ENCODE results near the gene GRAMD4. TPM values are rescaled to one million over a fixed set of nuclear protein-coding genes. Genes with fewer than 3 reads are reported as not detected.

GRAMD4 gene
- total and polyA plus RNA-seq, 2 donors (not counting 1 experiment from before 2014, with no cell fraction given), result 17.0 to 88.1 TPM

- no peaks in the 10 kb centered on the region for H3K4me1 ChIP-seq (ENCODE audit: control insufficient read depth in 2 of 2, insufficient read depth in 2 of 2, low read length in 2 of 2)
- Mint-ChIP-seq H3K4me3 (no peak overlapping the region), H3K9me3 (ENCODE audit: insufficient read depth) (no peaks in the 10 kb centered on the region), H3K27me3 (no peaks in the 10 kb centered on the region), H3K4me1 (peaks cover 3% of the 10 kb centered on the region), H3K27ac (no peak overlapping the region)
- no peak for TF ChIP-seq EZH2 (IDR thresholded peaks at IDR 0.05; ENCODE audit: borderline replicate concordance, insufficient read depth, low read depth, low read length, poor library complexity, severe bottlenecking)
- no peak for TF ChIP-seq CTCF (IDR thresholded peaks at IDR 0.05)
- DNase-seq (no peak), ATAC-seq (ENCODE audit: low read depth) (no peak)
- CTCF ChIA-PET, result no interaction called here
- intact Hi-C loops (cut with micrococcal nuclease), result no loop called here
- peaks cover 0 to 4% (median 0%) of the 10 kb centered on the region in 3 donors for H3K9me3 ChIP-seq (ENCODE audit: control extremely low read depth in 1 of 3, control insufficient read depth in 2 of 3, insufficient read depth in 1 of 3, low read length in 2 of 3)
- H3K36me3 ChIP-seq (replicated peaks in 1 of 2; ENCODE audit: control extremely low read depth in 1 of 2, control insufficient read depth in 1 of 2, extremely low read depth in 1 of 2, insufficient read depth in 2 of 2, low read length in 1 of 2), result peaks cover 0 to 80% of the 10 kb centered on the region in 2 experiments
- POLR2A ChIA-PET, result no interaction called here
- H3K4me3 ChIP-seq (ENCODE audit: control extremely low read depth in 1 of 5, extremely low read depth in 1 of 5, insufficient read depth in 1 of 5, low read depth in 2 of 5, low read length in 4 of 5), result no peak overlapping the region
- H3K79me2 ChIP-seq (ENCODE audit: control insufficient read depth, insufficient read depth, low read length), result peaks cover 13% of the 10 kb centered on the region
- H3K4me2 ChIP-seq (replicated peaks; ENCODE audit: low read depth, low read length, poor library complexity, severe bottlenecking), result no peak overlapping the region
- 93% methylated on average over 28 of the region's 28 CpGs for WGBS (ENCODE audit: insufficient coverage)
- peaks cover 54% of the 10 kb centered on the region for H4K20me1 ChIP-seq (ENCODE audit: control insufficient read depth, insufficient read depth, low read length, poor library complexity, severe bottlenecking)
- H3K9ac ChIP-seq (ENCODE audit: low read length), result no peak overlapping the region
- no peak overlapping the region for H3K27ac ChIP-seq (ENCODE audit: low read length in 2 of 2)
- no peaks in the 10 kb centered on the region for H3K27me3 ChIP-seq (replicated peaks in 1 of 4; ENCODE audit: control extremely low read depth in 1 of 4, control insufficient read depth in 3 of 4, insufficient read depth in 4 of 4, low read length in 3 of 4)
- no peak overlapping the region for H2AFZ ChIP-seq (ENCODE audit: insufficient read depth, low read depth, low read length, poor library complexity, severe bottlenecking)
These were observed 43.4 kb downstream of the GRAMD4 start for GRCh38 chr22:46663436-46664100.

- DNase-seq (no peak), ATAC-seq (ENCODE audit: low read depth) (no peak)
- Histone ChIP-seq H3K4me3 (ENCODE audit: control extremely low read depth in 1 of 5, extremely low read depth in 1 of 5, insufficient read depth in 1 of 5, low read depth in 2 of 5, low read length in 4 of 5) (no peak overlapping the region), H3K36me3 (replicated peaks in 1 of 2; ENCODE audit: control extremely low read depth in 1 of 2, control insufficient read depth in 1 of 2, extremely low read depth in 1 of 2, insufficient read depth in 2 of 2, low read length in 1 of 2) (peaks cover 0 to 75% of the 10 kb centered on the region in 2 experiments), H3K4me1 (ENCODE audit: control insufficient read depth in 2 of 2, insufficient read depth in 2 of 2, low read length in 2 of 2) (no peaks in the 10 kb centered on the region), H3K4me2 (replicated peaks; ENCODE audit: low read depth, low read length, poor library complexity, severe bottlenecking) (no peak overlapping the region), H3K27me3 (replicated peaks in 1 of 4; ENCODE audit: control extremely low read depth in 1 of 4, control insufficient read depth in 3 of 4, insufficient read depth in 4 of 4, low read length in 3 of 4) (no peaks in the 10 kb centered on the region), H3K9me3 (ENCODE audit: control extremely low read depth in 1 of 3, control insufficient read depth in 2 of 3, insufficient read depth in 1 of 3, low read length in 2 of 3) (peaks cover 0 to 4% (median 0%) of the 10 kb centered on the region in 3 donors), H3K9ac (ENCODE audit: low read length) (no peak overlapping the region), H2AFZ (ENCODE audit: insufficient read depth, low read depth, low read length, poor library complexity, severe bottlenecking) (no peak overlapping the region), H4K20me1 (ENCODE audit: control insufficient read depth, insufficient read depth, low read length, poor library complexity, severe bottlenecking) (peaks cover 46% of the 10 kb centered on the region), H3K79me2 (ENCODE audit: control insufficient read depth, insufficient read depth, low read length) (peaks cover 6% of the 10 kb centered on the region), H3K27ac (ENCODE audit: low read length in 2 of 2) (no peak overlapping the region)
- H3K4me1 Mint-ChIP-seq, result peaks cover 3% of the 10 kb centered on the region
- H3K9me3 Mint-ChIP-seq (ENCODE audit: insufficient read depth), result no peaks in the 10 kb centered on the region
- no peaks in the 10 kb centered on the region for H3K27me3 Mint-ChIP-seq
- 95% methylated on average over 13 of the region's 13 CpGs for WGBS (ENCODE audit: insufficient coverage)
- TF ChIP-seq CTCF (IDR thresholded peaks at IDR 0.05) (no peak), EZH2 (IDR thresholded peaks at IDR 0.05; ENCODE audit: borderline replicate concordance, insufficient read depth, low read depth, low read length, poor library complexity, severe bottlenecking) (no peak)
- H3K27ac Mint-ChIP-seq, result no peak overlapping the region
- intact Hi-C loops (cut with micrococcal nuclease), result no loop called here
- POLR2A ChIA-PET, result no interaction called here
- CTCF ChIA-PET, result no interaction called here
- H3K4me3 Mint-ChIP-seq, result no peak overlapping the region
These were observed 44.2 kb downstream of the GRAMD4 start for GRCh38 chr22:46664301-46664855.

All from B cell (primary cell).